Endothelial cell of umbilical vein (primary cell): ENCODE data around the gene ALK. TPM values are rescaled to one million over a fixed set of nuclear protein-coding genes. Genes with fewer than 3 reads are reported as not detected.

ENCODE experiments used
- BruUV-seq: library from RNA; stranded (reverse); fragments of 400-500 nt; replicated peaks from 2 replicates; lab custom pipeline; 2021; lab: Mats Ljungman, UMichigan
- CTCF ChIA-PET: fragments of 300-600, 350-600 bp; sonication (Branson Sonifier 250); formaldehyde crosslinking; loops from one replicate; lab custom pipeline; 2021; ENCODE audit warnings: antibody characterized with exemption, inconsistent platforms; lab: Charles Lee
- POLR2A ChIA-PET: fragments of 300-600, 350-600 bp; sonication (Branson Sonifier 250); formaldehyde crosslinking; loops from one replicate; lab custom pipeline; 2021; ENCODE audit warnings: antibody characterized with exemption, inconsistent platforms; lab: Charles Lee
- DNase-seq: peaks from one replicate; pipeline ENCODE4 v3.0.0-alpha.2; 2011; ENCODE audit warnings: low read depth, low spot score
- FAIRE-seq: peaks from 2 replicates; lab custom pipeline; 2011; peaks lifted over from hg19 to GRCh38; lab: Jason Lieb, UNC
- H2AFZ ChIP-seq: 2 replicates; pipeline ENCODE4 v1.6.0; 2012; ENCODE audit warnings: low read depth, low read length, control low read depth, inconsistent platforms
- H3K27ac ChIP-seq: 2 replicates; pipeline ENCODE4 v1.5.1; 2011; ENCODE audit warnings: low read depth, mild to moderate bottlenecking, control low read depth, low read length, moderate library complexity; ENCODE audit not compliant: insufficient read depth
- H3K27me3 ChIP-seq, 2 experiments: 2 replicates each; pipeline versions ENCODE4 v1.6.0 to v1.6.1; 2011; ENCODE audit warnings: low read length in 2 of 2, mixed read lengths in 1 of 2; ENCODE audit not compliant: control insufficient read depth in 2 of 2, insufficient read depth in 2 of 2
- H3K36me3 ChIP-seq, 2 experiments: 2 replicates in 1 of 2; 3 replicates in 1 of 2; pipeline ENCODE4 v1.5.1; 2011; ENCODE audit warnings: low read length in 2 of 2, mild to moderate bottlenecking in 1 of 2, moderate library complexity in 1 of 2; ENCODE audit not compliant: control insufficient read depth in 2 of 2, insufficient read depth in 2 of 2; ENCODE audit errors: extremely low read depth in 1 of 2
- H3K4me1 ChIP-seq: 3 replicates; pipeline ENCODE4 v1.5.1; 2011; ENCODE audit warnings: mild to moderate bottlenecking, low read length; ENCODE audit not compliant: control insufficient read depth, insufficient read depth; ENCODE audit errors: extremely low read depth
- H3K4me2 ChIP-seq: 2 replicates; pipeline ENCODE4 v1.6.1; 2011; ENCODE audit warnings: low read length, control low read depth, mixed read lengths; ENCODE audit not compliant: insufficient read depth
- H3K4me3 ChIP-seq, 3 experiments: fragments of 200-600 bp in 1 of 3; sonication (generic), shearing (Covaris generic) in 1 of 3; replicated peaks in 1 of 3; 2 replicates each; pipeline ENCODE4 v1.5.1; 2011 to 2016; ENCODE audit warnings: control low read depth in 3 of 3, low read length in 3 of 3, mild to moderate bottlenecking in 2 of 3, inconsistent platforms in 1 of 3, low read depth in 1 of 3, moderate library complexity in 1 of 3; ENCODE audit not compliant: insufficient read depth in 1 of 3
- H3K79me2 ChIP-seq: 2 replicates; pipeline ENCODE4 v1.6.0; 2012; ENCODE audit warnings: low read length, inconsistent platforms; ENCODE audit not compliant: control insufficient read depth, insufficient read depth
- H3K9ac ChIP-seq: replicated peaks from 2 replicates; pipeline ENCODE3; 2011; ENCODE audit warnings: low read length, control low read depth; ENCODE audit not compliant: insufficient read depth; ENCODE audit errors: extremely low read depth
- H3K9me1 ChIP-seq: replicated peaks from 3 replicates; pipeline ENCODE4 v1.6.0; 2011; ENCODE audit warnings: mild to moderate bottlenecking, low read length; ENCODE audit not compliant: control insufficient read depth, insufficient read depth; ENCODE audit errors: extremely low read depth
- H3K9me3 ChIP-seq: replicated peaks from 2 replicates; pipeline ENCODE4 v1.5.1; 2012; ENCODE audit warnings: low read length, inconsistent platforms; ENCODE audit not compliant: control insufficient read depth, insufficient read depth
- H4K20me1 ChIP-seq: replicated peaks from 2 replicates; pipeline ENCODE3; 2011; ENCODE audit warnings: mild to moderate bottlenecking, low read length; ENCODE audit not compliant: control insufficient read depth, insufficient read depth; ENCODE audit errors: extremely low read depth
- CTCF ChIP-seq, 2 donors: IDR thresholded peaks; 1 replicate in 1 of 2; 2 replicates in 1 of 2; pipeline ENCODE4 v1.5.1; 2011; ENCODE audit warnings: low read length in 2 of 2, mild to moderate bottlenecking in 2 of 2, moderate library complexity in 2 of 2, control low read depth in 1 of 2, inconsistent platforms in 1 of 2, low read depth in 1 of 2; ENCODE audit not compliant: insufficient read depth in 1 of 2; ENCODE audit errors: extremely low read depth in 1 of 2
- EZH2 ChIP-seq: IDR thresholded peaks from 2 replicates; pipeline ENCODE4 v1.6.1; 2012; ENCODE audit warnings: borderline replicate concordance, low read depth, mild to moderate bottlenecking, moderate library complexity, low read length, inconsistent platforms; ENCODE audit not compliant: severe bottlenecking
- FOS ChIP-seq: IDR thresholded peaks from 2 replicates; pipeline ENCODE4 v1.6.1; 2011; ENCODE audit warnings: mild to moderate bottlenecking, low read length, moderate library complexity, borderline replicate concordance; ENCODE audit not compliant: insufficient read depth
- GATA2 ChIP-seq: IDR thresholded peaks from 2 replicates; pipeline ENCODE4 v1.7.0; 2011; ENCODE audit warnings: low read depth, mild to moderate bottlenecking, moderate library complexity, mixed read lengths, low read length; ENCODE audit not compliant: insufficient read length, insufficient read depth
- JUN ChIP-seq: IDR thresholded peaks from 2 replicates; pipeline ENCODE4 v1.6.1; 2011; ENCODE audit warnings: borderline replicate concordance, low read depth; ENCODE audit not compliant: insufficient read length, insufficient read depth
- MAX ChIP-seq: IDR thresholded peaks from 2 replicates; pipeline ENCODE4 v1.6.1; 2011; ENCODE audit not compliant: insufficient read depth, insufficient read length
- MYC ChIP-seq: IDR thresholded peaks from one replicate; pipeline ENCODE4 v1.6.1; 2011; ENCODE audit warnings: mild to moderate bottlenecking, low read depth, low read length
- POLR2A ChIP-seq: IDR thresholded peaks from 2 replicates; pipeline ENCODE4 v1.6.1; 2012; ENCODE audit warnings: low read depth, mild to moderate bottlenecking, control low read depth, low read length
- POLR2AphosphoS5 ChIP-seq: IDR thresholded peaks from 2 replicates; pipeline ENCODE4 v1.6.1; 2012; ENCODE audit warnings: low read depth, mild to moderate bottlenecking, control low read depth, low read length, moderate library complexity; ENCODE audit not compliant: insufficient read depth
- dilution Hi-C: fragments of 300-500 bp; cut with MboI; formaldehyde crosslinking; loops from one replicate; pipeline ENCODE4 v1.15.0; 2019; ENCODE audit warnings: low sequenced_read_pairs; ENCODE audit not compliant: extremely low pct_ligation_motif_present
- intact Hi-C: fragments of 100-400 bp; cut with micrococcal nuclease; formaldehyde crosslinking; loops from one replicate; pipeline ENCODE4 v1.10.0; 2022
- polyA plus RNA-seq, 4 experiments: library from polyadenylated mRNA; depleted of rRNA in 3 of 4; stranded (reverse) in 3 of 4; unstranded in 1 of 4; fragments of >200 nt; gene quantifications; 2 replicates each; pipeline versions ENCODE4 v1.2.1 to v1.2.3, GENCODE V29; 2011 to 2012; ENCODE audit warnings: missing spikeins in 1 of 4
- total RNA-seq: library from RNA; stranded (reverse); gene quantifications from 2 replicates; pipeline ENCODE4 v1.2.3, GENCODE V29; 2021

The ALK gene
- total and polyA plus RNA-seq, 2 donors (not counting 3 experiments of a cell fraction or from before 2014, with no cell fraction given) = not detected

GRCh38 chr2:29949042-29949441, 27.7 kb upstream of the ALK start:
- ChIA-PET POLR2A (no interaction called here), CTCF (no interaction called here)
- TF ChIP-seq MAX (no peak), JUN (no peak), MYC (no peak)
- no peak overlapping the region for H3K4me2 ChIP-seq
- no peaks in the 10 kb centered on the region for H3K9me3 ChIP-seq
- no TSS peak for BruUV-seq
- no peaks in the 10 kb centered on the region for H3K79me2 ChIP-seq
- H3K27ac ChIP-seq = no peak overlapping the region
- no peak overlapping the region for H3K4me3 ChIP-seq
- H3K27me3 ChIP-seq = no peaks in the 10 kb centered on the region
- no peak for FAIRE-seq
- no peaks in the 10 kb centered on the region for H3K4me1 ChIP-seq
- no peaks in the 10 kb centered on the region for H3K9me1 ChIP-seq
- no peaks in the 10 kb centered on the region for H3K36me3 ChIP-seq
- intact Hi-C loops (no loop called here), dilution Hi-C loops (no loop called here)
- no peak overlapping the region for H2AFZ ChIP-seq
- no peaks in the 10 kb centered on the region for H4K20me1 ChIP-seq
- no peak overlapping the region for H3K9ac ChIP-seq
- DNase-seq = no peak

GRCh38 chr2:29946505-29946904, 25.1 kb upstream of the ALK start:
- H3K9me3 ChIP-seq = peaks cover 2% of the 10 kb centered on the region
- no peaks in the 10 kb centered on the region for H3K9me1 ChIP-seq
- POLR2A ChIA-PET = no interaction called here
- BruUV-seq = no TSS peak
- H3K9ac ChIP-seq = no peak overlapping the region
- CTCF ChIA-PET = interaction anchor here (0.6 to 1.4 kb wide), 2 partner anchors 14 to 23 kb away, joined by 4 read pairs; no protein-coding TSS in a partner anchor
- H3K4me3 ChIP-seq = no peak overlapping the region
- H3K4me2 ChIP-seq = no peak overlapping the region
- dilution Hi-C loops = no loop called here
- FAIRE-seq (no peak), DNase-seq (no peak)
- H2AFZ ChIP-seq = no peak overlapping the region
- H3K27me3 ChIP-seq = no peaks in the 10 kb centered on the region
- H3K4me1 ChIP-seq = no peaks in the 10 kb centered on the region
- no peaks in the 10 kb centered on the region for H4K20me1 ChIP-seq
- no peak for TF ChIP-seq MYC
- TF ChIP-seq GATA2 = no peak
- TF ChIP-seq POLR2AphosphoS5 = no peak
- TF ChIP-seq MAX = no peak
- no peak for TF ChIP-seq POLR2A
- no peak for TF ChIP-seq CTCF (IDR thresholded peaks at IDR 0.05; ENCODE audit: extremely low read depth in 1 of 2, insufficient read depth in 1 of 2, low read depth in 1 of 2, low read length in 2 of 2)
- no peak for TF ChIP-seq EZH2
- TF ChIP-seq FOS = no peak
- TF ChIP-seq JUN = no peak
- no peaks in the 10 kb centered on the region for H3K36me3 ChIP-seq
- intact Hi-C loops = no loop called here
- no peak overlapping the region for H3K27ac ChIP-seq
- no peaks in the 10 kb centered on the region for H3K79me2 ChIP-seq
